Liver (tissue), 9 donors: ENCODE results near the gene ENOSF1. TPM values are rescaled to one million over a fixed set of nuclear protein-coding genes. Genes with fewer than 3 reads are reported as not detected.

ENCODE experiments used
- DNase-seq: peaks from one replicate; pipeline ENCODE4 v3.0.0-alpha.2; 2017; ENCODE audit warnings: low spot score
- H3K27ac ChIP-seq, 2 donors: one replicate each; pipeline ENCODE4 v1.7.0; 2013; ENCODE audit warnings: inconsistent platforms in 2 of 2, low read length in 2 of 2, control low read depth in 1 of 2, low read depth in 1 of 2, mild to moderate bottlenecking in 1 of 2
- H3K27me3 ChIP-seq, 4 donors: one replicate each; pipeline versions ENCODE4 v1.6.1 to v1.7.0; 2013; ENCODE audit warnings: low read length in 3 of 4, inconsistent platforms in 1 of 4, mild to moderate bottlenecking in 1 of 4, moderate library complexity in 1 of 4; ENCODE audit not compliant: control insufficient read depth in 4 of 4, insufficient read depth in 4 of 4
- H3K36me3 ChIP-seq, 4 donors: one replicate each; pipeline versions ENCODE4 v1.6.1 to v1.7.0; 2013; ENCODE audit warnings: low read length in 3 of 4, mild to moderate bottlenecking in 3 of 4, low read depth in 1 of 4, moderate library complexity in 1 of 4; ENCODE audit not compliant: control insufficient read depth in 4 of 4, insufficient read depth in 3 of 4
- H3K4me1 ChIP-seq, 4 donors: one replicate each; pipeline versions ENCODE4 v1.6.1 to v1.7.0; 2013; ENCODE audit warnings: low read length in 3 of 4, mild to moderate bottlenecking in 3 of 4, moderate library complexity in 1 of 4; ENCODE audit not compliant: control insufficient read depth in 4 of 4, insufficient read depth in 4 of 4
- H3K4me3 ChIP-seq, 3 donors: one replicate each; pipeline versions ENCODE4 v1.6.1 to v1.7.0; 2013; ENCODE audit warnings: low read length in 3 of 3, control low read depth in 1 of 3, low read depth in 1 of 3, mild to moderate bottlenecking in 1 of 3
- H3K9ac ChIP-seq, 2 donors: one replicate each; pipeline ENCODE4 v1.7.0; 2013; ENCODE audit warnings: low read length in 2 of 2, mild to moderate bottlenecking in 2 of 2, moderate library complexity in 2 of 2, control low read depth in 1 of 2, low read depth in 1 of 2
- H3K9me3 ChIP-seq, 4 donors: one replicate each; pipeline versions ENCODE4 v1.6.1 to v1.7.0; 2013; ENCODE audit warnings: low read length in 3 of 4; ENCODE audit not compliant: control insufficient read depth in 4 of 4
- ATF3 ChIP-seq: IDR thresholded peaks from 2 replicates; pipeline ENCODE4 v1.6.1; 2016; ENCODE audit warnings: antibody characterized with exemption
- CTCF ChIP-seq: fragments of 150-350 bp; IDR thresholded peaks from 2 replicates; pipeline ENCODE4 v1.5.1; 2017; ENCODE audit warnings: improper control_type of control experiment, low read depth, low read length; ENCODE audit not compliant: missing input control
- EGR1 ChIP-seq, 2 donors: IDR thresholded peaks; 2 replicates each; pipeline ENCODE4 v1.6.1; 2016 to 2018; ENCODE audit warnings: antibody characterized with exemption in 2 of 2, low read depth in 2 of 2
- FOXA1 ChIP-seq: IDR thresholded peaks from 2 replicates; pipeline ENCODE4 v1.6.1; 2016; ENCODE audit warnings: antibody characterized with exemption
- FOXA2 ChIP-seq: IDR thresholded peaks from 2 replicates; pipeline ENCODE4 v1.6.1; 2016; ENCODE audit warnings: antibody characterized with exemption
- GABPA ChIP-seq, 2 donors: IDR thresholded peaks in 1 of 2; conservative IDR thresholded peaks in 1 of 2; 2 replicates each; pipeline ENCODE4 v1.6.1; 2016; ENCODE audit warnings: antibody characterized with exemption in 2 of 2, mild to moderate bottlenecking in 1 of 2, moderate library complexity in 1 of 2
- HNF4A ChIP-seq, 2 donors: conservative IDR thresholded peaks; 2 replicates each; pipeline ENCODE4 v1.6.1; 2016; ENCODE audit warnings: antibody characterized with exemption in 2 of 2, mild to moderate bottlenecking in 2 of 2
- HNF4G ChIP-seq: IDR thresholded peaks from 2 replicates; pipeline ENCODE4 v1.6.1; 2016; ENCODE audit warnings: antibody characterized with exemption
- JUND ChIP-seq, 2 donors: IDR thresholded peaks; 2 replicates each; pipeline ENCODE4 v1.6.1; 2016; ENCODE audit warnings: antibody characterized with exemption in 2 of 2
- MAX ChIP-seq: IDR thresholded peaks from 2 replicates; pipeline ENCODE4 v1.6.1; 2016; ENCODE audit warnings: antibody characterized with exemption
- NR2F2 ChIP-seq: IDR thresholded peaks from 2 replicates; pipeline ENCODE4 v1.6.1; 2016; ENCODE audit warnings: antibody characterized with exemption
- RAD21 ChIP-seq, 2 donors: IDR thresholded peaks; 2 replicates each; pipeline ENCODE4 v1.6.1; 2016; ENCODE audit warnings: antibody characterized with exemption in 2 of 2, mild to moderate bottlenecking in 2 of 2
- REST ChIP-seq: IDR thresholded peaks from 2 replicates; pipeline ENCODE4 v1.6.1; 2016; ENCODE audit warnings: antibody characterized with exemption, mild to moderate bottlenecking
- RXRA ChIP-seq, 2 donors: IDR thresholded peaks; 2 replicates each; pipeline ENCODE4 v1.6.1; 2017 to 2018; ENCODE audit warnings: antibody characterized with exemption in 2 of 2, mild to moderate bottlenecking in 1 of 2
- SP1 ChIP-seq: IDR thresholded peaks from 2 replicates; pipeline ENCODE4 v1.6.1; 2018; ENCODE audit warnings: antibody characterized with exemption, mild to moderate bottlenecking
- TAF1 ChIP-seq: conservative IDR thresholded peaks from 2 replicates; pipeline ENCODE4 v1.6.1; 2016; ENCODE audit warnings: antibody characterized with exemption, mild to moderate bottlenecking
- YY1 ChIP-seq: IDR thresholded peaks from 2 replicates; pipeline ENCODE4 v1.6.1; 2016; ENCODE audit warnings: antibody characterized with exemption, mild to moderate bottlenecking
- WGBS: extraction: QIAGEN DNeasy Blood & Tissue Kit; methylation state at CpG from one replicate; pipeline ENCODE4 v1.1.7; 2013; 5-methylcytosine and 5-hydroxymethylcytosine counted together
- polyA plus RNA-seq, 2 donors: library from polyadenylated mRNA; stranded (reverse) in 1 of 2; unstranded in 1 of 2; fragments of 200-250 nt in 1 of 2; fragments of >200 nt in 1 of 2; fragmentation: Nextera tagmentation in 1 of 2; extraction: Ambion mirVana in 1 of 2; gene quantifications; one replicate each; pipeline versions ENCODE4 v1.2.1 to v1.2.3, GENCODE V29; 2013 to 2015
- total RNA-seq, 2 donors: library from RNA; depleted of rRNA; stranded (reverse); fragments of >200 nt; gene quantifications; one replicate each; pipeline ENCODE4 v1.2.3, GENCODE V29; 2014
- donor health status: healthy.
- donor health status: healthy.
- donor health status: healthy.
- donor health status: healthy.
- donor health status: healthy.

Gene ENOSF1
- total and polyA plus RNA-seq, 4 donors, result 34.0 to 96.1 (median 53.6) TPM

GRCh38 chr18:650428-650858 lies 62.0 kb downstream of the ENOSF1 start:
- Histone ChIP-seq H3K4me1 (no peaks in the 10 kb centered on the region), H3K27me3 (no peaks in the 10 kb centered on the region), H3K4me3 (no peak overlapping the region), H3K9ac (no peak overlapping the region), H3K36me3 (no peaks in the 10 kb centered on the region), H3K9me3 (no peaks in the 10 kb centered on the region), H3K27ac (no peak overlapping the region)
- TF ChIP-seq SP1, result no peak
- DNase-seq, result no peak
- 60% methylated on average over 6 of the region's 6 CpGs for WGBS

- TF ChIP-seq REST (no peak), HNF4G (no peak), CTCF (no peak), YY1 (no peak), JUND (IDR thresholded peaks at IDR 0.05) (no peak), SP1 (no peak)
- Histone ChIP-seq H3K4me3 (no peak overlapping the region), H3K27ac (no peak overlapping the region), H3K9ac (no peak overlapping the region), H3K27me3 (no peaks in the 10 kb centered on the region), H3K9me3 (no peaks in the 10 kb centered on the region), H3K36me3 (no peaks in the 10 kb centered on the region), H3K4me1 (no peaks in the 10 kb centered on the region)
- no peak for DNase-seq
- 76% methylated on average over 5 of the region's 5 CpGs for WGBS
These were observed 63.1 kb downstream of the ENOSF1 start for GRCh38 chr18:649341-649740.

- no peaks in the 10 kb centered on the region for H3K4me1 ChIP-seq
- DNase-seq, result no peak
- no peak overlapping the region for H3K9ac ChIP-seq
- no peak overlapping the region for H3K4me3 ChIP-seq
- no peaks in the 10 kb centered on the region for H3K36me3 ChIP-seq
- no peak for TF ChIP-seq RXRA (IDR thresholded peaks at IDR 0.05)
- TF ChIP-seq FOXA1, result no peak
- TF ChIP-seq HNF4A (conservative IDR thresholded peaks at IDR 0.05), result no peak
- TF ChIP-seq JUND (IDR thresholded peaks at IDR 0.05), result no peak
- TF ChIP-seq CTCF, result no peak
- no peak for TF ChIP-seq MAX
- TF ChIP-seq GABPA (IDR thresholded peaks at IDR 0.05 in 1 of 2, conservative IDR thresholded peaks at IDR 0.05 in 1 of 2), result no peak
- TF ChIP-seq REST, result no peak
- TF ChIP-seq RAD21 (IDR thresholded peaks at IDR 0.05), result no peak
- no peak for TF ChIP-seq FOXA2
- no peak for TF ChIP-seq HNF4G
- TF ChIP-seq EGR1 (IDR thresholded peaks at IDR 0.05; ENCODE audit: low read depth in 2 of 2), result no peak
- no peak for TF ChIP-seq ATF3
- no peak for TF ChIP-seq TAF1
- TF ChIP-seq YY1, result no peak
- no peak for TF ChIP-seq NR2F2
- no peak overlapping the region for H3K27ac ChIP-seq
- H3K9me3 ChIP-seq, result no peaks in the 10 kb centered on the region
- 93% methylated on average over 5 of the region's 5 CpGs for WGBS
- H3K27me3 ChIP-seq, result no peaks in the 10 kb centered on the region
These were observed 65.1 kb downstream of the ENOSF1 start for GRCh38 chr18:647304-647703.
